ENCODE measurements around the gene SNAPC1. TPM values are rescaled to one million over a fixed set of nuclear protein-coding genes. Genes with fewer than 3 reads are reported as not detected.

SNAPC1 gene
- total RNA-seq, 2 donors from 2014 or later, result 1.7 to 2.2 TPM

Other genes with a start within 250 kb of the SNAPC1 start
- 100 to 1,000 TPM in 1 of 2 donors, 10 to 100 TPM in 1; 89.0 to 145 TPM for gene HIF1A, start 66.9 kb upstream of the SNAPC1 start, total RNA-seq
- not detected for gene SYT16, start 50.3 kb downstream of the SNAPC1 start, total RNA-seq